ENCODE results near the gene ARVCF. TPM values are rescaled to one million over a fixed set of nuclear protein-coding genes. Genes with fewer than 3 reads are reported as not detected.

The ARVCF gene
- total RNA-seq, 3 donors from 2014 or later = 13.0 to 51.2 (median 44.2) TPM

DNA sequence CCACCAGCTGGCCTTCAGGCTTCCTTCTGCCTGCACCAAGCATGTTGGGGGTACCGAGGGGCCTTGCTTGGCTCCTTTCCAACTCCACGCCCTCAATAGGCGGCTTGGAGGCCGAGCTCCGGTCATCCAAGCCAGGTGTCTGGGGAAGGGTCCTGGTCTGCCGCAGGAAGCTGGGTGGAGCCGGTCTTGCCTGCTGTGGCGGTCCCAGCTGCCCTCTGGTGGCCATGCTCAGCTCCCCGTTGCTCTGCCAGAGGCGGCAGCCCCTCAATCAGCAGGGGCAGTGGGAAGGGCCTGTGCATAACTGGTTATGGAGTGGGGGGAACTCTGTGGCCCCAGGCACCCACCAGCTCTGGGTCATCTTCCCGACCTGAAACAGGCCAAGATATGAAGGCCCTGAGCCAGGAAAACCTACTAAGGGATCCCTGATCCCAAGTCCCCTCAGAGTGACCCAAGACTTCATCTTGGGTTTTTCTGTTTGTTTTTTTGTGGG is 3.2 kb downstream of the ARVCF start:
- Histone ChIP-seq H3K4me3 (no peak overlapping the region), H3K4me1 (peaks cover 0 to 10% of the 10 kb centered on the region in 2 donors), H3K27ac (no peak overlapping the region), H3K9me3 (no peaks in the 10 kb centered on the region), H3K27me3 (no peaks in the 10 kb centered on the region), H3K36me3 (no peaks in the 10 kb centered on the region)
- intact Hi-C loops (cut with DNase I; ENCODE audit: low total_unique reads) = loop anchor here (5.0 kb wide), 1 partner anchor 41 kb away; no protein-coding TSS in a partner anchor
- DNase-seq (ENCODE audit: low spot score in 2 of 2) = no peak
- TF ChIP-seq, protein P1, sequence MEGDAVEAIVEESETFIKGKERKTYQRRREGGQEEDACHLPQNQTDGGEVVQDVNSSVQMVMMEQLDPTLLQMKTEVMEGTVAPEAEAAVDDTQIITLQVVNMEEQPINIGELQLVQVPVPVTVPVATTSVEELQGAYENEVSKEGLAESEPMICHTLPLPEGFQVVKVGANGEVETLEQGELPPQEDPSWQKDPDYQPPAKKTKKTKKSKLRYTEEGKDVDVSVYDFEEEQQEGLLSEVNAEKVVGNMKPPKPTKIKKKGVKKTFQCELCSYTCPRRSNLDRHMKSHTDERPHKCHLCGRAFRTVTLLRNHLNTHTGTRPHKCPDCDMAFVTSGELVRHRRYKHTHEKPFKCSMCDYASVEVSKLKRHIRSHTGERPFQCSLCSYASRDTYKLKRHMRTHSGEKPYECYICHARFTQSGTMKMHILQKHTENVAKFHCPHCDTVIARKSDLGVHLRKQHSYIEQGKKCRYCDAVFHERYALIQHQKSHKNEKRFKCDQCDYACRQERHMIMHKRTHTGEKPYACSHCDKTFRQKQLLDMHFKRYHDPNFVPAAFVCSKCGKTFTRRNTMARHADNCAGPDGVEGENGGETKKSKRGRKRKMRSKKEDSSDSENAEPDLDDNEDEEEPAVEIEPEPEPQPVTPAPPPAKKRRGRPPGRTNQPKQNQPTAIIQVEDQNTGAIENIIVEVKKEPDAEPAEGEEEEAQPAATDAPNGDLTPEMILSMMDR (IDR thresholded peaks at IDR 0.05) = peak; percentile 26 to 72 (median 44)
- TF ChIP-seq POLR2AphosphoS5 (IDR thresholded peaks at IDR 0.05) = no peak

DNA sequence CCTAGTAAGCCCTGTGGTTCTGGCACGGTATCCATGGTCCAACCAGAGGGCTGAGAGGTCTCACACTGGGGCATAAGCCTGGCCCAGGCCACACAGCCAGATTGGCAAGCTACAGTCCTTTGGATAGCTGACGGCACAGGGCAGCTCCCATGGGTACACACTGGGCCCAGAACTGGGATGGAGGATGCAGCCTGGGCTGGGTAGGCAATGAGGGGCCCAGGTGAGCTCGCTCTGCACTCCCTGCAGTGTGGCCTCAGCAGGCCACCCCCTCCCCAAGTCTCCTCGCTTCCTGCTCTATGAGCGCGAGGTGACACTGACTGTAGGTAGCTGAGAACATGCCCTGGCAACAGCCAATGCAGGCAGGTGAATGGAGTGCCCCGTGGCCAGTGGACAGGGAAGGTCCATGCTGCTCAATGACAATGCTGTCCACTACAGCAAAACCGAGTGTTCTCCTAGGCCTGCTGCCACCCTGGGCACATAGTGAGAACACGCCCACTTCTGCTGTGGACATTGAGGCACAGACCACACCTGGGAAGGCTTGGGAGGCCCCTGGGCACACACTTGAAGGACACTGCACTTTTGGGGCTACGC is 3.8 kb downstream of the ARVCF start:
- H3K27ac ChIP-seq = no peak overlapping the region

DNA sequence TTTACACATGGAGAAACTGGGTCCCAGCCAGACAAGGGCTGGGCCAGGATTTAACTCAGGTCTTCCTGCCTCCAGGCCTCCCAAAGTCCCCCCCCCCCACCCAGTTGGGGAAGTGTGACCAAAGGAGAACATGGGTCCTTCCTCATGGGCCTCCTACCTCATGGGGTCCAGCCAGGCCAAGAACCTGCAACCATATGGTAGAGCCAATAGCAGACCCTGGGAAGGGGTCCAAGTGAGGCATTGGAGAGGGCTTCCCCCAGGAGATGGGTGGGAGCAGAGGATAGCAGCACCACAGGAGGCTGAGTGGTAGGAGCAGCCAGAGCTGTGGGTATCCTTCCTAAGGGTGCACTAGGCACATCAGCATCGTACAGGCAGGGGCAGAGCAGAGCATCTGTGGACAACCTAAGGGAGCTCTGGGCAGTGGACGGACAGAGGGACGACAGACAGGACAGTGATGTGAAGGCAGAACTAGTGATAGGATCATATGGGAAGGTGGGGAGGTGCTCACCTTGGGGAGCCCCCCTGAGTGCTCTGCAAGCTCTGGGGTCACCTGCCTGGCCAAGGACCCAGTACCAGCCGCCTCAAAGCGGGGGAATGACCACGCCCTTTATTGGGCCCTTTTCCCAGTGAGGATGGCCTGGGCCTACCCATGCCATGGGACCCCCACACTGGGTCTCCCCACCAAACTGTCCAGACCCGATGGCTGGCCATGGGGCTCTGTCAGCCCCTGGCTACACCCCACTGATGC is 4.5 kb downstream of the ARVCF start:
- TF ChIP-seq, protein P1 (IDR thresholded peaks at IDR 0.05) = no peak
- TF ChIP-seq POLR2A (IDR thresholded peaks at IDR 0.05) (no peak), POLR2AphosphoS5 (IDR thresholded peaks at IDR 0.05) (no peak)
- no peaks in the 10 kb centered on the region for H3K36me3 ChIP-seq
- H3K4me1 ChIP-seq = peaks cover 0 to 7% of the 10 kb centered on the region in 2 donors
- H3K4me3 ChIP-seq = no peak overlapping the region
- no peak overlapping the region for H3K27ac ChIP-seq
- no peaks in the 10 kb centered on the region for H3K27me3 ChIP-seq
- DNase-seq (ENCODE audit: low spot score in 2 of 2) = no peak
- H3K9me3 ChIP-seq = no peaks in the 10 kb centered on the region
- intact Hi-C loops (cut with DNase I; ENCODE audit: low total_unique reads) = loop anchor here (5.0 kb wide), 1 partner anchor 40 kb away; no protein-coding TSS in a partner anchor

More for the DNA sequence above, 3.8 kb downstream of the ARVCF start:
- intact Hi-C loops (cut with DNase I; ENCODE audit: low total_unique reads) = loop anchor here (5.0 kb wide), 1 partner anchor 41 kb away; no protein-coding TSS in a partner anchor
- TF ChIP-seq POLR2AphosphoS5 (IDR thresholded peaks at IDR 0.05) = no peak
- TF ChIP-seq, protein P1 (IDR thresholded peaks at IDR 0.05) = no peak
- no peak for TF ChIP-seq POLR2A (IDR thresholded peaks at IDR 0.05)
- Histone ChIP-seq H3K9me3 (no peaks in the 10 kb centered on the region), H3K4me3 (no peak overlapping the region), H3K4me1 (peaks cover 0 to 10% of the 10 kb centered on the region in 2 donors), H3K36me3 (no peaks in the 10 kb centered on the region), H3K27me3 (no peaks in the 10 kb centered on the region)
- no peak for DNase-seq (ENCODE audit: low spot score in 2 of 2)

DNA sequence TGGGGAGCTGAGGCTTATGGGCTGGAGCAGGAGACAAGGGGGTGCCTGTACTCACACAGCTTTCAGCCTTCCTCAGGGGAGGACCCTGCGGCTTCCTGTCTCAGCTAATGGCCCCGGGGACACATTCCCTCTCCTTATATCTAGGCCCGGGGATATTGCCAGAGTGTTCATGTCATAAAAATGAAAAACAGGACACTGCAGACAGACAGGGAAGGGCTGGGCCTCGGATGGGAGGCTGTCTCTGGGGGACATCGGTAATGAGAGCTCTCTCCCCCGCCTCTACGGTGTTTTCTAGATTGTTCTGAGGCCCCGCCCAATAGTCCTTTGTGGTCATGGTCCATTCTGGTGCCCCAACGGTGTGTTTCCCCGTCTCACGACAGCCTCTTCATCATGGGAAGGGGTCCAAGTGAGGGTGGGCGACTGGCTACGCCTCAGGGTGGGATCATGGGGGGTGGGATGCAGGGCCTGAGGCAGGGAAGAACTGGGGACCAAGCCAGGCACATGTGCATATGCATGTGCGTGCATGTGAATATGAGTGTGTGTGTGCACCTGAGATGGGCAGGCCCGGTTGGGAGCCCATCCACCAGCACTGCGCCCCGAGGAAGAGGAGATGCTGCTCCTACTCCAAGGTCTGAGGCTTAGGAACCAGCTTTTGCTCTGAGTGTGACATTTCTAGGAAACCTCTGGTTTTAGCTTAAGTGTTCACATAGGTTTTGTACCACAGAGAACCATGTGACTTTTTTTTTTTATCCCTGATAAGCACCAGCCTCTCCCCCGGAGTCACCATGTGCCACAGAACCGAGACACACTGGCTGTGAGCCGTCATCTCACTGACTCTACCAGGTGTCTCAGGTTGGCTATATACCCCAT is 5.3 kb downstream of the ARVCF start:
- H3K27me3 ChIP-seq = no peaks in the 10 kb centered on the region
- TF ChIP-seq POLR2A (IDR thresholded peaks at IDR 0.05) (no peak), POLR2AphosphoS5 (IDR thresholded peaks at IDR 0.05) (no peak)
- TF ChIP-seq, protein P1 (IDR thresholded peaks at IDR 0.05) = no peak
- no peak overlapping the region for H3K4me3 ChIP-seq
- no peaks in the 10 kb centered on the region for H3K9me3 ChIP-seq
- intact Hi-C loops (cut with DNase I; ENCODE audit: low total_unique reads) = loop anchor here (5.0 kb wide), 1 partner anchor 39 kb away; no protein-coding TSS in a partner anchor
- peaks cover 0 to 4% of the 10 kb centered on the region in 2 donors for H3K4me1 ChIP-seq
- no peak overlapping the region for H3K27ac ChIP-seq
- DNase-seq (ENCODE audit: low spot score in 2 of 2) = no peak
- H3K36me3 ChIP-seq = no peaks in the 10 kb centered on the region
